Endothelial cell of umbilical vein (primary cell): Measurements from ENCODE around the gene GNAS-AS1. TPM values are rescaled to one million over a fixed set of nuclear protein-coding genes. Genes with fewer than 3 reads are reported as not detected.

Source experiments
- BruUV-seq: library from RNA; stranded (reverse); fragments of 400-500 nt; replicated peaks from 2 replicates; lab custom pipeline; 2021; lab: Mats Ljungman, UMichigan
- CTCF ChIA-PET: fragments of 300-600, 350-600 bp; sonication (Branson Sonifier 250); formaldehyde crosslinking; loops from one replicate; lab custom pipeline; 2021; ENCODE audit warnings: antibody characterized with exemption, inconsistent platforms; lab: Charles Lee
- POLR2A ChIA-PET: fragments of 300-600, 350-600 bp; sonication (Branson Sonifier 250); formaldehyde crosslinking; loops from one replicate; lab custom pipeline; 2021; ENCODE audit warnings: antibody characterized with exemption, inconsistent platforms; lab: Charles Lee
- DNase-seq: peaks from one replicate; pipeline ENCODE4 v3.0.0-alpha.2; 2011; ENCODE audit warnings: low read depth, low spot score
- FAIRE-seq: peaks from 2 replicates; lab custom pipeline; 2011; peaks lifted over from hg19 to GRCh38; lab: Jason Lieb, UNC
- H2AFZ ChIP-seq: 2 replicates; pipeline ENCODE4 v1.6.0; 2012; ENCODE audit warnings: low read depth, low read length, control low read depth, inconsistent platforms
- H3K27ac ChIP-seq: 2 replicates; pipeline ENCODE4 v1.5.1; 2011; ENCODE audit warnings: low read depth, mild to moderate bottlenecking, control low read depth, low read length, moderate library complexity; ENCODE audit not compliant: insufficient read depth
- H3K27me3 ChIP-seq, 2 experiments: 2 replicates each; pipeline versions ENCODE4 v1.6.0 to v1.6.1; 2011; ENCODE audit warnings: low read length in 2 of 2, mixed read lengths in 1 of 2; ENCODE audit not compliant: control insufficient read depth in 2 of 2, insufficient read depth in 2 of 2
- H3K36me3 ChIP-seq, 2 experiments: 2 replicates in 1 of 2; 3 replicates in 1 of 2; pipeline ENCODE4 v1.5.1; 2011; ENCODE audit warnings: low read length in 2 of 2, mild to moderate bottlenecking in 1 of 2, moderate library complexity in 1 of 2; ENCODE audit not compliant: control insufficient read depth in 2 of 2, insufficient read depth in 2 of 2; ENCODE audit errors: extremely low read depth in 1 of 2
- H3K4me1 ChIP-seq: 3 replicates; pipeline ENCODE4 v1.5.1; 2011; ENCODE audit warnings: mild to moderate bottlenecking, low read length; ENCODE audit not compliant: control insufficient read depth, insufficient read depth; ENCODE audit errors: extremely low read depth
- H3K4me2 ChIP-seq: 2 replicates; pipeline ENCODE4 v1.6.1; 2011; ENCODE audit warnings: low read length, control low read depth, mixed read lengths; ENCODE audit not compliant: insufficient read depth
- H3K4me3 ChIP-seq, 3 experiments: fragments of 200-600 bp in 1 of 3; sonication (generic), shearing (Covaris generic) in 1 of 3; replicated peaks in 1 of 3; 2 replicates each; pipeline ENCODE4 v1.5.1; 2011 to 2016; ENCODE audit warnings: control low read depth in 3 of 3, low read length in 3 of 3, mild to moderate bottlenecking in 2 of 3, inconsistent platforms in 1 of 3, low read depth in 1 of 3, moderate library complexity in 1 of 3; ENCODE audit not compliant: insufficient read depth in 1 of 3
- H3K79me2 ChIP-seq: 2 replicates; pipeline ENCODE4 v1.6.0; 2012; ENCODE audit warnings: low read length, inconsistent platforms; ENCODE audit not compliant: control insufficient read depth, insufficient read depth
- H3K9ac ChIP-seq: replicated peaks from 2 replicates; pipeline ENCODE3; 2011; ENCODE audit warnings: low read length, control low read depth; ENCODE audit not compliant: insufficient read depth; ENCODE audit errors: extremely low read depth
- H3K9me1 ChIP-seq: replicated peaks from 3 replicates; pipeline ENCODE4 v1.6.0; 2011; ENCODE audit warnings: mild to moderate bottlenecking, low read length; ENCODE audit not compliant: control insufficient read depth, insufficient read depth; ENCODE audit errors: extremely low read depth
- H3K9me3 ChIP-seq: replicated peaks from 2 replicates; pipeline ENCODE4 v1.5.1; 2012; ENCODE audit warnings: low read length, inconsistent platforms; ENCODE audit not compliant: control insufficient read depth, insufficient read depth
- H4K20me1 ChIP-seq: replicated peaks from 2 replicates; pipeline ENCODE3; 2011; ENCODE audit warnings: mild to moderate bottlenecking, low read length; ENCODE audit not compliant: control insufficient read depth, insufficient read depth; ENCODE audit errors: extremely low read depth
- EZH2 ChIP-seq: IDR thresholded peaks from 2 replicates; pipeline ENCODE4 v1.6.1; 2012; ENCODE audit warnings: borderline replicate concordance, low read depth, mild to moderate bottlenecking, moderate library complexity, low read length, inconsistent platforms; ENCODE audit not compliant: severe bottlenecking
- FOS ChIP-seq: IDR thresholded peaks from 2 replicates; pipeline ENCODE4 v1.6.1; 2011; ENCODE audit warnings: mild to moderate bottlenecking, low read length, moderate library complexity, borderline replicate concordance; ENCODE audit not compliant: insufficient read depth
- GATA2 ChIP-seq: IDR thresholded peaks from 2 replicates; pipeline ENCODE4 v1.7.0; 2011; ENCODE audit warnings: low read depth, mild to moderate bottlenecking, moderate library complexity, mixed read lengths, low read length; ENCODE audit not compliant: insufficient read length, insufficient read depth
- JUN ChIP-seq: IDR thresholded peaks from 2 replicates; pipeline ENCODE4 v1.6.1; 2011; ENCODE audit warnings: borderline replicate concordance, low read depth; ENCODE audit not compliant: insufficient read length, insufficient read depth
- MYC ChIP-seq: IDR thresholded peaks from one replicate; pipeline ENCODE4 v1.6.1; 2011; ENCODE audit warnings: mild to moderate bottlenecking, low read depth, low read length
- POLR2A ChIP-seq: IDR thresholded peaks from 2 replicates; pipeline ENCODE4 v1.6.1; 2012; ENCODE audit warnings: low read depth, mild to moderate bottlenecking, control low read depth, low read length
- POLR2AphosphoS5 ChIP-seq: IDR thresholded peaks from 2 replicates; pipeline ENCODE4 v1.6.1; 2012; ENCODE audit warnings: low read depth, mild to moderate bottlenecking, control low read depth, low read length, moderate library complexity; ENCODE audit not compliant: insufficient read depth
- dilution Hi-C: fragments of 300-500 bp; cut with MboI; formaldehyde crosslinking; loops from one replicate; pipeline ENCODE4 v1.15.0; 2019; ENCODE audit warnings: low sequenced_read_pairs; ENCODE audit not compliant: extremely low pct_ligation_motif_present
- intact Hi-C: fragments of 100-400 bp; cut with micrococcal nuclease; formaldehyde crosslinking; loops from one replicate; pipeline ENCODE4 v1.10.0; 2022
- polyA plus RNA-seq, 4 experiments: library from polyadenylated mRNA; depleted of rRNA in 3 of 4; stranded (reverse) in 3 of 4; unstranded in 1 of 4; fragments of >200 nt; gene quantifications; 2 replicates each; pipeline versions ENCODE4 v1.2.1 to v1.2.3, GENCODE V29; 2011 to 2012; ENCODE audit warnings: missing spikeins in 1 of 4
- total RNA-seq: library from RNA; stranded (reverse); gene quantifications from 2 replicates; pipeline ENCODE4 v1.2.3, GENCODE V29; 2021
- TF ChIP-seq, protein P1 (sequence below), 2 donors: IDR thresholded peaks; 1 replicate in 1 of 2; 2 replicates in 1 of 2; pipeline ENCODE4 v1.5.1; 2011; ENCODE audit warnings: low read length in 2 of 2, mild to moderate bottlenecking in 2 of 2, moderate library complexity in 2 of 2, control low read depth in 1 of 2, inconsistent platforms in 1 of 2, low read depth in 1 of 2; ENCODE audit not compliant: insufficient read depth in 1 of 2; ENCODE audit errors: extremely low read depth in 1 of 2
- TF ChIP-seq, protein P2 (sequence below): IDR thresholded peaks from 2 replicates; pipeline ENCODE4 v1.6.1; 2011; ENCODE audit not compliant: insufficient read depth, insufficient read length

The GNAS-AS1 gene
- total and polyA plus RNA-seq, 2 donors (not counting 3 experiments of a cell fraction or from before 2014, with no cell fraction given), result 0.11 to 0.58 TPM

DNA sequence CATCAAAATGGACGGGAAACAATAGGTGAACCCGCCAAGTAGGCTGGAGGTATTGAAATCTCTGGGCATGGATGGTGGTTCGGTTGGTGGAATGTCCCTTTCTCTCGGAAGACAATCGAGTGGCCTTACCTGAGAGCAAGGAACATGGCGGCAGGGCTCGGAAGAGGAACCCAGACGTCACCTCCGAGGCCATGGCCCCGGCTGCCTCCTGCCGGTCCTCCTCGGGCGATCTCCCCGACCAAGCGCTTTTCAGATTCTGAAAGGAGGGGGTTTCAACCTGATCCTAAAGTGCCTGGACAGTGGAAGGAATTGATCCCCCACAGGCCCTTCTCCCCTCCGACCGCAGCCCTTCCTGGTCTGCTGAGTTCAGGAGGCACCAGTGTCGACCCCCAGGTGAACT lies 47.2 kb downstream of the GNAS-AS1 start:
- Histone ChIP-seq H3K4me1 (no peaks in the 10 kb centered on the region), H2AFZ (no peak overlapping the region)
- BruUV-seq, result no TSS peak

DNA sequence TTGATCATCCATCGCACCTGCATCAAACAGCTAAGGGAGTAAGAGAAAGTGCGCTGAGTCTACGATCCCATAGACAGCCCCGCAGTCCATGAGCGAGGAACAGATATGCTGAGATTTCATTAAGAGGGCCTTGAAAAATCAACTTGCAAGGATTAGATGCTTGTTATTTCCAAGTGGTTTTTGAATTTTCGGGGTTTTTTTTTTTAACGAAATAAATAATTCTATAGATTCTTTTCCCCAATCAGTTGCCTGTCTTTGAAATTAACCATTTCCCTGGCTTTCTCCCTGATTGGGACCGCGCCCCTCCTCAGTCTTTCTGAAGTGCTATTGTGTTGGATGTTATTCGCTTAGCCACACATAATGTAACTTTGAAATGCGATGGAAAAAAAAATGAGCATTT lies 48.6 kb downstream of the GNAS-AS1 start:
- no peak for FAIRE-seq
- Histone ChIP-seq H3K4me1 (no peaks in the 10 kb centered on the region), H3K79me2 (no peaks in the 10 kb centered on the region), H3K27ac (no peak overlapping the region), H4K20me1 (no peaks in the 10 kb centered on the region), H3K9ac (no peak overlapping the region), H3K27me3 (no peaks in the 10 kb centered on the region), H3K4me3 (no peak overlapping the region), H2AFZ (no peak overlapping the region), H3K9me1 (no peaks in the 10 kb centered on the region), H3K36me3 (no peaks in the 10 kb centered on the region), H3K9me3 (no peaks in the 10 kb centered on the region), H3K4me2 (no peak overlapping the region)
- BruUV-seq, result no TSS peak
- DNase-seq, result no peak
- POLR2A ChIA-PET, result no interaction called here
- dilution Hi-C loops, result no loop called here
- CTCF ChIA-PET, result no interaction called here
- intact Hi-C loops, result no loop called here
- TF ChIP-seq, protein P1, sequence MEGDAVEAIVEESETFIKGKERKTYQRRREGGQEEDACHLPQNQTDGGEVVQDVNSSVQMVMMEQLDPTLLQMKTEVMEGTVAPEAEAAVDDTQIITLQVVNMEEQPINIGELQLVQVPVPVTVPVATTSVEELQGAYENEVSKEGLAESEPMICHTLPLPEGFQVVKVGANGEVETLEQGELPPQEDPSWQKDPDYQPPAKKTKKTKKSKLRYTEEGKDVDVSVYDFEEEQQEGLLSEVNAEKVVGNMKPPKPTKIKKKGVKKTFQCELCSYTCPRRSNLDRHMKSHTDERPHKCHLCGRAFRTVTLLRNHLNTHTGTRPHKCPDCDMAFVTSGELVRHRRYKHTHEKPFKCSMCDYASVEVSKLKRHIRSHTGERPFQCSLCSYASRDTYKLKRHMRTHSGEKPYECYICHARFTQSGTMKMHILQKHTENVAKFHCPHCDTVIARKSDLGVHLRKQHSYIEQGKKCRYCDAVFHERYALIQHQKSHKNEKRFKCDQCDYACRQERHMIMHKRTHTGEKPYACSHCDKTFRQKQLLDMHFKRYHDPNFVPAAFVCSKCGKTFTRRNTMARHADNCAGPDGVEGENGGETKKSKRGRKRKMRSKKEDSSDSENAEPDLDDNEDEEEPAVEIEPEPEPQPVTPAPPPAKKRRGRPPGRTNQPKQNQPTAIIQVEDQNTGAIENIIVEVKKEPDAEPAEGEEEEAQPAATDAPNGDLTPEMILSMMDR (IDR thresholded peaks at IDR 0.05; ENCODE audit: extremely low read depth in 1 of 2, insufficient read depth in 1 of 2, low read depth in 1 of 2, low read length in 2 of 2), result no peak
- TF ChIP-seq JUN, result no peak
- TF ChIP-seq POLR2AphosphoS5, result no peak
- no peak for TF ChIP-seq MYC
- no peak for TF ChIP-seq POLR2A
- TF ChIP-seq GATA2, result no peak
- TF ChIP-seq FOS, result no peak
- TF ChIP-seq, protein P2, sequence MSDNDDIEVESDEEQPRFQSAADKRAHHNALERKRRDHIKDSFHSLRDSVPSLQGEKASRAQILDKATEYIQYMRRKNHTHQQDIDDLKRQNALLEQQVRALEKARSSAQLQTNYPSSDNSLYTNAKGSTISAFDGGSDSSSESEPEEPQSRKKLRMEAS, result no peak
- no peak for TF ChIP-seq EZH2

More for the DNA sequence above, 47.2 kb downstream of the GNAS-AS1 start:
- H3K4me2 ChIP-seq, result no peak overlapping the region
- no peak for TF ChIP-seq MYC
- no peak overlapping the region for H3K4me3 ChIP-seq
- no peaks in the 10 kb centered on the region for H3K79me2 ChIP-seq
- H3K9ac ChIP-seq, result no peak overlapping the region
- CTCF ChIA-PET, result no interaction called here
- H4K20me1 ChIP-seq, result no peaks in the 10 kb centered on the region
- H3K27ac ChIP-seq, result no peak overlapping the region
- intact Hi-C loops, result no loop called here
- DNase-seq, result no peak
- no peaks in the 10 kb centered on the region for H3K27me3 ChIP-seq
- no peaks in the 10 kb centered on the region for H3K9me3 ChIP-seq
- H3K9me1 ChIP-seq, result no peaks in the 10 kb centered on the region
- no peaks in the 10 kb centered on the region for H3K36me3 ChIP-seq
- no peak for FAIRE-seq
- dilution Hi-C loops, result no loop called here
- POLR2A ChIA-PET, result no interaction called here
